GM18505 (cell line): Measurements from ENCODE around the gene EPB41L4B.

Experiments used
- ATAC-seq: cut with Tn5 transposase; IDR thresholded peaks from one replicate; pipeline ENCODE4 v1.9.1; 2021; ENCODE audit not compliant: unreplicated experiment
- POLR2A ChIP-seq: IDR thresholded peaks from 4 replicates; pipeline ENCODE4 v1.6.1; 2011; ENCODE audit warnings: borderline replicate concordance; ENCODE audit not compliant: insufficient read depth, insufficient read length; ENCODE audit errors: extremely low read depth

Gene EPB41L4B

DNA sequence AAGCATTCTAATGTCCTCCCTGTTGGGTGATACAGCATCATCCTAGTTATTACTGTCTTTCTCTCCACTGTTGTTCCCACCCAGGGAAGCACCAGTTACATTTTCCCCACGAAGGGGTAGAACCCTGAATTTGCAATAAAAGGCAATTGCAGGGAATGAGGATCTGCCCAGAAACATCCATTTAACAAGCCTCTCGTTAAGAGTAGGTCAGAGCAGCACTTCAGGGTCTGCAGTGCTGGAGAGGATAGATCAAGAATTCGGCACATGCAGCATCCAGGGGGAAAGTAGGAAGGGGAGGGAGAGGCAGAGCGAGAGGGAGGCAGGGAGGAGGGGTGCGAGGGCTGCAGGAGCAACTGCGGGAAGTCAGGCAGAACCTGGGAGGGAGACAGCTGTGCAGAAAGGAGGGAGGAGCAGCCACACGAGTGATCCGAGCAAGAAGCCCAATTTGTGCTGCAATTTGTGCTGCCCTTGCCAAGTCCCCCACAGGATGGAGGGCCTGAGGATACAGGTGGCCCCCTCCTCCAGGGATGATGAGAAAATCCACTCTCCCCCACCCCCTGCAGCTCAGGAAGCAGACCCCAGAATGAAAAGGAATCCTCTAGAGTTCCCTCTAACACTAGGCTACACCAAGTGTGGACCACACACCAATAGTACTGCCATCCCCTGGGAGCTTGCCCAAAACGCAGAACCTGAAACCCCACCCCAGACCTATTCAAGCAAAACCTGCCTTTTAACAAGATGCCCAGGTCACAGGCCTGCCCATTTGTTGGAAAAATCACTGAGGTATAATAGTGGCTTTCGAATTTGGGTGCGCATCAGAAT, 62.2 kb downstream of the EPB41L4B start:
- TF ChIP-seq POLR2A: no peak
- no peak for ATAC-seq

DNA sequence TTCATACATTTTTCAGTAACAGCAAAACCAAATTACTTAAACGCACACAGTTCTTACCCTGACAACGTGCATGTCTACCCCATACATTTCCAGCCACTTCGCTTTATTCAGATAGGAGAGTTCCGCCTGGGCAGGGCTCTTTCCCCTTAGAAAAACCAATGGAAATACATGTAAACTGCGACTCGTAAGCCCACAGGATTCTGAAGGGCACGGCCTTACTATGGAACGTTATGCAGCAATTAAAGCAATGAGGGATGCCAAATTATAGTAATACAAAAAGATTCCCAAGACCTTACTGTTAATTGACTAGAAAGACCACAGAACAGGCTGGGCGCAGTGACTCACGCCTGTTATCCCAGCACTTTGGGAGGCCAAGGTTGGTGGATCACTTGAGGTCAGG, 64.5 kb downstream of the EPB41L4B start:
- ATAC-seq: no peak
- no peak for TF ChIP-seq POLR2A

DNA sequence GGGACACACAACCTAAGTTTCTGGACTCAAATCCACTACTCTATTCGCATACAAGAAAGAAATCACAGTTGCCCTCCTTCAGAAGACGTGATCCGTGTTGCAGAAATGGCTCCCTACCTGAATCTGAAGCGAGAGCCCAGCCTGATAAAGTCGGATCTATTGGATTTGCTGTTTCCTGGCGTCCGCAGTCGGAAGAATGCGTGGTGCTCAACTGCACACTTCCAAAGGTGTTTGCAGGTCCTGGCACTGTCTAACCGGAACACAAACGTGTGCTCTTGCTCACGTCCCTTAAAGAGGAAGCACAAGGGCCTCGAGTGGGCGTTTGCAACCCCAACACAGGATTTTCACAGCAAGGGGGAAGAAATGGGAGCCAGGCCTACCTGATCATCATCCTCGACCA, 65.5 kb downstream of the EPB41L4B start:
- no peak for ATAC-seq
- TF ChIP-seq POLR2A: no peak

DNA sequence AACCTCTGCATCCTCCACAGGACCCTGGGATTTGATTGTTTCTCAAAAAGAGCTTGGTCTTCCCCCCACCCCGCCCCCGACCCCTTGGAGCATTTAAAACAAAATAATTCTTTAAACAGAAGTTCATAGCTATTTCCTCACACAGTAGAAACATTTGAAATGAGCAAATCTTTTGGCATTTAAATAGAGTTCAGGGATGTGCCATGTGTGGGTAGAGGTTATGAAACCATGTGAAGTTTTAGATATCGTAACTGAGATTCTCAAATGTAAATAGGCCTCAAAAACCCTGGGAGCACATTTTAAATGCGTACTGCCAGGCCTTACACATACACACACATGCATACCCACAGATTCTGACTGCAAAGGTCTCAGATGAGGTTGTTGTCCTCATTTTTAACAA, 66.5 kb downstream of the EPB41L4B start:
- TF ChIP-seq POLR2A: no peak
- ATAC-seq: no peak

DNA sequence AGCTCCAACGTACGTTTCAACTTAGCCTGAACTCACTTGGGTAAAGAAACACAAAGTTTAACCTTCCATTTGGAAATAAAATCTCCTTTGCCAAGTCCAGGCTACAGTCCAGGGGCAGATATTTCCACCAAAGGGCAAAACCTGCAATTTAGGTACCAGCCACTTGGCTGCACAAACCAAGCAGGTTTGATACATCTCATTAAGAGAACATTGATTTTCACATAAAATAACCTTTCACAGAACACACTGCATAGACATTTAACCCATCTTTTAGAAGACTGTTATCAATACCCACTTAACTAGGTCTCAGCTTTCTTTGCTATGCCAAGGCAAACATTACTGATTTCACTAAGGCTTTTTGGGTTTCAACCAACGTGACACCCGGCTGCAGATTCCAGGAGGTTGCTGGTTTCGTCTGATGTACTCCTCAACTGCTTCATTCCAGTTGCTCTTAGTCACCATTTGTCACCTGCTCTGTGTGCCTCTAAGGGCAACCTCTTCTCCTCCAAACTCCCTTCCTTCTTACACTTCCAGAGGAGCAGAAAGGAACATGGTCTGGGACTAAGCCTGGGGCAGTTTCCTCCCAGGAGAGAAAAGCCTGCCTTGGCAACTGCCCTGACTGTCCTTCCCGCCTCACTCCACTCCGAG, 67.1 kb downstream of the EPB41L4B start:
- no peak for TF ChIP-seq POLR2A
- no peak for ATAC-seq

DNA sequence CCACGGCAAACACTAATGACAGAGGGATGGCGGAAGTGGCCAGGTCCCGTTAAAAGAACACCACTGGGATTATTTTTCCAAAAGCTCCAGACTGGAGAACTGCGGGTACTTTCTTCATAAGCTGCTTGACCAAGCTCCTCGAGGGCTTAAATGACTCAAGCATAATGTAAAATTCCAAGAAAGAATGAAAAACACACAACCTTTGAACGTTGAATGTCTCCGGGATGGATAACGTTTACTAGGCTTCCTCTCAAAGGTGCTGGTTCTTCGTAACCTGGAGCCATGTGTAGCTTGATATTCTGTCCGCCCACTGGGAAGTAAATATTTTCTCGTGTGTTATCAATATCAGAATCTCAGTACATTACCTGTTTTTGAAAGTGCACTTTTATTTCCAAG, 67.6 kb downstream of the EPB41L4B start:
- ATAC-seq: no peak
- TF ChIP-seq POLR2A: no peak

DNA sequence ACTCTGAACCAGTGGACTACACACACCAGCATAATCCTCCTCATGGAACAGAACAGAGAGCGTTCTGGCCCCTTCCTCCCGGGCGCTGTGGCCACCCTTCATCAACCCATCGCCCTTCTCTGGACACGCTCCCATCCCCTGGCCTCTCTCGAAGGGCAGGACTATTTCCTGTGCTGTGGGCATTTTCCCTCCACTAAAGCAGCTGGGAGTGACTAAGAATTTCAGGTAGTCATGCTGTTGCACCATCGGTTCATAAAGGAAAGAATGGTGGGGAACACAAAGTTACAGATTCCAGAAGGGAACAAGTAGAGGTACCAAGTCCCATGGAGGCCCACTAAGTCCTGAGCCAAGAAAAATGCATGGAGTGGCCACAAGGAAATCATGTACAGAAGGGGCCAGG, 68.6 kb downstream of the EPB41L4B start:
- TF ChIP-seq POLR2A: no peak
- no peak for ATAC-seq

DNA sequence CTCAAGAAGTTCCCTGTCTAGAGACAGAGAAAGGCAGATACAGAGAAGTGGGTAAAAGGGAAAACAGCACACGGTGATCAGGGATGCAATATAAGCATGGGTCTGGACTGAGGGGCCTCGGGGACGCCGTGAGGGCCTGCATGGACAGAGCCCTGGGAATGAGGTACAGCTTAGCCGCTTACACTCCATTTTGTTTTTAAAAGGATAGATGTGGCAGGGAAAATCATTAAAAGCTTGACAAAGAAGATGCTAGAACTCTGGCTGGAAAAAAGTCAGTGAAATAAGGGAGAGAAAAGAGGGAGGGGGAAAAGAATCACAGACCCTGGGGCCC, 69.1 kb downstream of the EPB41L4B start:
- no peak for ATAC-seq
- no peak for TF ChIP-seq POLR2A

DNA sequence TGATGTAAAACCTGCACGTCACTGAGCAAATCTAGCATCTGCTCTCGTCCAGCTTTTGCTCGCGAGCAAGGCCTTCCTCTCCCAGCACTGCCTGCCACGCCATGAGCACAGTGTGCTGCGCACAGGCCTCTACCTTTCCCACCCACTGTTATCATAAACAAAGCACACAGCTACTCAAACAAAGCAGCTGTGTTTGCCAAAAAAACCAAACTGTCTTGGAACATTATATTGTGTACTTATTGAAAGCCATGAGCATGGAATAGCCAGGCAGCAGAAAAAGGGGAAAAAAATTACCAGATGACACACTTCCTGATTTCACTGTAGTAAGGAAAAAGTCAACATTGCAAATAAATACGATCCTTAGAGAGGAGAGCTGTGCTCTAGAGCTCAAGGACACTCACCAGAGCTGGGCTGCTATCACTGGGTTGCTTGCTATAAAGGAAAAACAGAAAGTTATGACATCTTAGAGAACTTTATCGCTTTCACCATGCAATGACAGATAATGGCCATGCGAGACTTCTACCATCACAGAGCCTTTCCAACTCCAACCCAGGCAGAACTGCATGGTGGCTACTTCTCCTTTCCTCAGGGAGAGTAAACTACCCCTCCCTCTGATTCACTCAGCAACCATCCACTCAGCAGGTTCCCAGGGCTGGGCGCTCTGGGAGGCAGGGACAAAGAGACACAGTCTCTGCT, 69.6 kb downstream of the EPB41L4B start:
- no peak for TF ChIP-seq POLR2A
- no peak for ATAC-seq

DNA sequence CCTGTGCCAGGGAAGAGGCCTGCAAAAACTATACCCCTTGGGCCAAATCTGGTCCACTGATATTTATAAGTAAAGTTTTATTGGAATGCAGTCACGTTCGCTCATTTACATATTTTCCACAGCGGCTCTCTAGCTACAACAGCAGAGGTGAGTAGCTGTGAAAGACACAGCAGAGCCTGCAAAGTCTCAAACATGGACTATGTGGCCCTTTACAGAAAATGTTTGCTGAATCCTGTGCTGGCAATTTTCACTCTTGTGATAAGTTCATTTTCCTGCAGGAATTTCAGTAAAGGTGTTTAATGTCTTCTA, 70.1 kb downstream of the EPB41L4B start:
- no peak for TF ChIP-seq POLR2A
- ATAC-seq: no peak

DNA sequence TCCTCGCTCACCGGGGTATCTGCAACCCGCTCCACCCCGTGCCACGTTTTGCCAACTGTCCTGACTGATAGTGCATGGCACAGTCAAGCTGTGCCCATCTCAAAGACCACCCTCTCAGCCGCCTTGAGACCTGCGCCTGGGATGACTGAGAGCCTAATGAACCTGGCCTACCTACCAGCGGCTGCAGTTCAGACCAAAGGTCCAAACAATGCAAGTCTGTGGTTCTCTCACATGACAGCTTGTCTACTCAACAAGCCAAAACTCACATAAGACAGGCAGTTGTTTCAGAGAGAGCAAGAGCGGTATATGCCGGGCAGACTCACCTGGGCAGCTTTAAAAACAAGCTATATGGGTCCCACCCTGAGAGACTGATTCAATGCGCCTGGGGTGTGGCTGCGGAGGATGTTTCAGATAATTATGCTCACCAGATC, 70.5 kb downstream of the EPB41L4B start:
- ATAC-seq: no peak
- TF ChIP-seq POLR2A: no peak

DNA sequence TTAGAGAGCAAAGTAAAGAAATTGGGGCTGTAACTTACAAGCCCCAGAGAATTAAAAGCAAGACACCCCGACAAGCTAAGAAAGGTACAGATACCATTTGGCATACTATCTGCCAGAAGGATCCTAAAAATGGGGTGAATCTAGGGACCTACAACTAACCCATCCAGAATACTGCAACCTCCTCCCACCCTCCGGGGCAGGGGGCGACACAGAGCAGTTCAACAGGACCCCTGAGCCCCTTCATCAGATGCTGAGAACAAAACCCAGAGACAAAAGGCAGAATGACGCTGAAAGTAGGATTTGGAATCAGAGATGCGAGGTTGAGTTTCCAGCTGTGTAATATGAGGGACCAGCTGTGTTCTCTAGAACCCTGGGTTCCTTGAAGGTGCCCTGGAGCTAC, 71.2 kb downstream of the EPB41L4B start:
- no peak for TF ChIP-seq POLR2A
- no peak for ATAC-seq

DNA sequence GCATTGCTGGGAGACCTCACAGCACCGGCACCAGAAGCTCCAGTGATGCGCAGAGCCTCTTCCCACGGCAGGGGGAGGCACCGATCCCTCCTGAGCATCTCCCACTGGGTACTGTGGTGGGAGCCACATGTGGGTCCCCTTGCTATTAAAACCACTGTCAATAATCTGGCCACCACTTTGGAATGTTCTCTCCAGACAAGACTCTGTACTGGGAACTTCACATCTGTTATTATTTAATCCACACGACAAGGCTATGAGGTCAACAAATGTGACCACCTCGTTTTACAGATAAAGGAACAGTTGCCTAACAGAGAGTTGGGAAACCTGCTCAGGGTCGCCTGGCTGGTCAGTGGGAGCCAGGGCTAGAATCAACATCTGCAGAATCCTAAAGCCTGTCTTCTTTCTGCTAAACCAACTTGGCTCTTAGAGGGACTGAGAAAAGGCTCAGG, 72.7 kb downstream of the EPB41L4B start:
- ATAC-seq: no peak
- no peak for TF ChIP-seq POLR2A

DNA sequence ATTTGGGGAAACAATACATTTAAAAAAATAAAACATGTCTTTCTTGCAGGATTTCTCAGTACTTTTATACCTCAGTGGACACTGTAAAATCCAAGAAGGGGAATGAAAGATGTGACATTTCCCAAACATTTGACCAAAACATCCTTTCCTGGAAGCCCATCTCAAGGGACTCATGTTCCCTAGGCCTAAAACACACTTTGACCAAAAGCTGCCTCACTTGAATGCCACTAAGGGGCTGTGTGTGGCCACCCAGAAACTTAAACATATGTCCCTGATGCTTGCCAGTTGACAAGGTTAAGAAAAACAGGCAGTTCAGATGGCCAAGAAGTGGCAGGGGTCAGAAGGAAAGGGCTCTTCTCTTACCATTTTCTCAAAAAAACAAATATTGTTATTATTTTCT, 73.6 kb downstream of the EPB41L4B start:
- no peak for TF ChIP-seq POLR2A
- ATAC-seq: no peak
